H1 (cell line): ENCODE data around the gene METRN. TPM values are rescaled to one million over a fixed set of nuclear protein-coding genes. Genes with fewer than 3 reads are reported as not detected.

ENCODE experiments used
- TAF7 ChIP-seq: optimal IDR thresholded peaks from 2 replicates; pipeline ENCODE3; 2011; ENCODE audit warnings: low read depth, mild to moderate bottlenecking, inconsistent platforms, low read length, moderate library complexity, borderline replicate concordance
- polyA plus RNA-seq, 7 experiments: library from polyadenylated mRNA; depleted of rRNA in 3 of 7; stranded (reverse) in 5 of 7; unstranded in 2 of 7; fragments of >200 nt in 5 of 7; fragments of 200-250 nt in 2 of 7; gene quantifications; 1 replicate in 5 of 7; 2 replicates in 1 of 7; 4 replicates in 1 of 7; pipeline versions ENCODE4 v1.2.1 to v1.2.3, GENCODE V29; 2011 to 2013; ENCODE audit warnings: missing spikeins in 2 of 7, mixed read lengths in 2 of 7
- total RNA-seq: library from RNA; stranded (reverse); fragmentation: NEBNext Ultra II Directional; extraction: Animal tissue kit (Norgen Biotek cat#: 25700); gene quantifications from 2 replicates; pipeline ENCODE4 v1.2.1, GENCODE V29; 2021

The METRN gene
- total and polyA plus RNA-seq, 2 of the 8 experiments (the other 6 are each of a cell fraction or from before 2014, with no cell fraction given): 18.7 to 25.8 TPM

DNA sequence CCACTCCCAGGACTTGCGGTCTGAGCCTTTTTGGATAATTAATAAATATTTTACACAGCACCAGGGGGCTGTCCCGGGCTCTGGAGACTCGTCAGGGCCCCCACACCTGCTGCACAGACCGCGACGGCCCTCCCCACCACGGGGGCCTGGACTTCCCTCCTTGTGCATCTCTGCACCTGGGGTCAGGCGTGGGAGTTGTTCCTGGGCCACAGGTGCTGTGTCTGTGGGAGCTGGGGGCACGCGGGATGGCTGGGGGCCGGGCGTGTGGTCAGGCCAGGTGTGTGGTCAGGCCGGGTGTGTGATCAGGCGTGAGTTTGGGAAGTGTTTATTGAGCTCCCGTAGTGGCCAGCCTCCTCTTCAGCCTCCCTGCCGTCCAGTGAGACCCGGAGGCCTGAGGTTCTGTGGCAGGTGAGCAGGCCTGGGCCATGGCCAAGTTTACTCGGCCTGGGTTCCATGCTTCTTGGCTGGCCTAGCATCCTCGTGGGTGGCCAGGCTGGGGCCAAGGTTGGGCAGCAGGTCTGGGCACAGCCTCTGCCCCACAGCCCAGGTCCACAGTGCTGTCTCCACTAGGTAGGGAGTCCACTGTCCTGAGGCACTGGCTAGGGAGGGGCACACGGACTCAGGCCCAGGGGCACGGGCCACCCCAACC is 36.6 kb upstream of the METRN start (continued):
- TF ChIP-seq TAF7: no peak
